Activated T-helper 1 cell treated with Interleukin-2 at 50 U/mL for 16 hours (primary cell): ENCODE data around the gene C7.
"Not testable (repeated sequence)": the region's sequence is repeated elsewhere in the genome, so short reads cannot be mapped to it uniquely, and the experiment has no call there.

Experiments used
- DNase-seq: peaks from one replicate; pipeline ENCODE4 v3.0.0-alpha.2; 2020; ENCODE audit warnings: low read depth

Gene C7

GRCh38 chr5:40991168-40991980 lies 82.1 kb downstream of the C7 start:
- DNase-seq = no peak

GRCh38 chr5:40991981-40992559 lies 82.8 kb downstream of the C7 start:
- no peak for DNase-seq

- DNase-seq = no peak
Measured at GRCh38 chr5:40995801-40996586, 86.7 kb downstream of the C7 start.

- DNase-seq = no peak
Measured at GRCh38 chr5:40999142-40999541, 89.8 kb downstream of the C7 start.

GRCh38 chr5:40999966-41000365 lies 90.7 kb downstream of the C7 start:
- no peak for DNase-seq

- no peak for DNase-seq
Measured at GRCh38 chr5:41003670-41004376, 94.5 kb downstream of the C7 start.

- no peak for DNase-seq
Measured at GRCh38 chr5:41004931-41005330, 95.6 kb downstream of the C7 start.

- DNase-seq = no peak
Measured at GRCh38 chr5:41009232-41009631, 99.9 kb downstream of the C7 start.

GRCh38 chr5:41010572-41010971 lies 101.3 kb downstream of the C7 start:
- no peak for DNase-seq

GRCh38 chr5:41012318-41012717 lies 103.0 kb downstream of the C7 start:
- DNase-seq = no peak

GRCh38 chr5:41022600-41022999 lies 113.3 kb downstream of the C7 start:
- not testable (repeated sequence) for DNase-seq
